ENCODE results near the gene ZNF138. TPM values are rescaled to one million over a fixed set of nuclear protein-coding genes. Genes with fewer than 3 reads are reported as not detected.
"Not testable (repeated sequence)": the region's sequence is repeated elsewhere in the genome, so short reads cannot be mapped to it uniquely, and the experiment has no call there.

The ZNF138 gene
- 5.9 and 16.2 TPM in 2 replicates for total RNA-seq

DNA sequence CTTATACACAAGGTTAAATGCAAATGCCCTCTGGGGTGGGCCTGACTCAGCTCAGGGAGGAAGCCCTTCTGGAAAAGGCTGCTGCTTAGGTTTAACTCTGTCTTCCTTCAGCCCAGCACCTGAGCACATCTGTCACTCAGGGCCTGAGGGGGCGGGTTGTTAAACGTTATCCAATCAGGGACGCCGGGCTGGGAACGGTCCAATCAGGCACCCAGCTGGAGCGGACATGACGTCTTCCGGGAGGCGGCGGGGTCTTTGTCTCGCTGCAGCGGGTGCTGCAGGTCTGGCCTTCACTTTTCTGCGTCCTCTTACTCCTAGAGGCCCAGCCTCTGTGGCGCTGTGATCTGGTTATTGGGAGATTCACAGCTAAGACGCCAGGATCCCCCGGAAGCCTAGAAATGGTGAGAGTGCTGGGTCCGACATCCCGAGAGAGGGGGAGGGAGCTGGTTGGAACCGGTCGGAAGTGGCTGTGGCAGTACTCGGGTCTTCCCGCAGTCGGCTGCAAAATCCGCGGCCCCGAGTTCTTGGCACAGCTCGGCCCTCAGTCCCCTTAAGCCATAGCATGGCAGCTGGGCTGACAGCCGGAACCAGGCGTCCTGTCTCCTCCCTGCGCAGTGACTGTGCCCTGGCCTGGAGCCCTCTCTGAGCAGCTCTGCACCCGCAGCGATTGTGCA, at the start of gene ZNF138:
ZNF138 (plus strand) TSS at position 258 of the 674 bp plus-strand sequence; CDS start at position 399, 141 bp downstream.
- DNase-seq (ENCODE audit: low read depth): peak; percentile 89

GRCh38 chr7:64744680-64745079, 49.5 kb upstream of the ZNF138 start:
- DNase-seq (ENCODE audit: low read depth): no peak

DNA sequence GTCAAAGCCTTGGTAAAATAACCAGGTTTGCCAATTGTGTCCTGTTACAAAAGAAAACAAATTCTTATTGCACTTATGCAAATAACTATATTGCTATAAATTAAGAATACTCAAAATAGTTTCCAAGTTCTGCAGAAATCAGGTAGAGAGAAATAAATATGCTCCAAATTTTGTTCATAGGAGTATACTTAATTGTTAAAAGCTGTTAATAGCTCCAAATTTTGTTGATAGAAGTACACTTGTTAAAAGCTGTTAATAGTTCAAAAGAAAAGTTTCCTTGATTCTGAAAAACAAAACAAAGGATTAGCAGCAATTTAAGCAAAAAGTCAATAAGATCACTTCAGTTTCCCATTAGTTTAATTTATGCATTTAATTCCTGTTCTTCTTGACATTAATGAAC, 46.4 kb upstream of the ZNF138 start:
- DNase-seq (ENCODE audit: low read depth): no peak

- DNase-seq (ENCODE audit: low read depth): no peak
These were observed 41.2 kb upstream of the ZNF138 start for GRCh38 chr7:64753032-64753431.

DNA sequence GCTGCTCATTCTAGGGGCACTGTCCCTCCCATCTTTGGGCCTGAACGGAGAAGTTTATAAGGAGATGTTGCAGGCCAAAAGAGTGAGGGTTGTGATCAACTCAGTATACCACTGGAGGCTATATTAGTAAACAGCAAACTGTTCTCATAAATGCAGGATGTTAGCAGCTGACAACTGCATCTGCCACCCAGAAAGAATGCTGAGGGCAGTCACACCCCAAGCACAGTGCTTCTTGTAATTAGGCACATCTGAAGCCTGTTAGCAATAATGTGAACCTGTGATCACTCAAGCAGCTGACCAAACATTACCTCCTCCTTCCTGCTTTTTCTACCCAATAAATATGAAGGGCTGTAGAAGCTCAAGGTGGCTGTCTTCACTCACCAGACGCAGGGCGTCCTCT, 38.4 kb upstream of the ZNF138 start:
- no peak for DNase-seq (ENCODE audit: low read depth)

DNA sequence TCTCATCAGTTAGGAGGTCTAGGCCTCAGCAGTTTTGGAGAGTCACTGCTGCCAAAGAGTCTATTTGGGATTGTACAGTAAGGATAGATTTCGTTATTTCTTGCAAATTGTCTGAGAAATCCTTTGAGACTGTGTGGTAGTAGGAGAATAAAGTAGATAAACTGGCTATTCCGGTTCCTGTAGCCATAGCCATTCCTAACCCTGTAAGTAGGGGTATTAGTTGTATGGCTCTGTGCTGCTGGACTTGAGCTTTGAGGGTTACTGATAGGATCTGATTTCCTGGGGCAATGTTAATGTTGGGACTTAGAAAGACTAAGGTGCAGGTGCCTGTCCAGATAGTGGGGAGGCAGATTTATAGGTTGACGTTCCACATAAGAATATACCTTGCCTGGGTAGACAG, 36.1 kb upstream of the ZNF138 start:
- DNase-seq (ENCODE audit: low read depth): no peak

GRCh38 chr7:64768824-64769223, 25.4 kb upstream of the ZNF138 start:
- no peak for DNase-seq (ENCODE audit: low read depth)

GRCh38 chr7:64774204-64774842, 19.9 kb upstream of the ZNF138 start:
- no peak for DNase-seq (ENCODE audit: low read depth)

DNA sequence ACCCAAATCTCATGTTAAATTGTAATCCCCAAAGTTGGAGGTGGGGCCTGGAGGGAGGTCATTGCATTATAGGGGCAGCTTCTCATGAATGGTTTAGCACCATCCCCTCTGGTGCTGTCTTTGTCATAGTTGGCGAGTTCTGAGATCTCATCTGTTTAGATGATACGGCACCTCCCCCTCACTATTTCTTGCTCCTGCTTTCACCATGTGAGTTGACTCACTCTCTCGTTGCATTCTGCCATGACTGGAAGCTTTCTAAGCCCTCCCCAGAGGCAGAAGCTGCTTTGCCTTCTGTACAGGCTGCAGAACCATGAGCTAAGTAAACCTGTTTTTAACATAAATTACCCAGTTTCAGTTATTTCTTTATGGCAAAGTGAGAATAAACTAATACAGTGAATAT, 18.9 kb upstream of the ZNF138 start:
- DNase-seq (ENCODE audit: low read depth): no peak

DNA sequence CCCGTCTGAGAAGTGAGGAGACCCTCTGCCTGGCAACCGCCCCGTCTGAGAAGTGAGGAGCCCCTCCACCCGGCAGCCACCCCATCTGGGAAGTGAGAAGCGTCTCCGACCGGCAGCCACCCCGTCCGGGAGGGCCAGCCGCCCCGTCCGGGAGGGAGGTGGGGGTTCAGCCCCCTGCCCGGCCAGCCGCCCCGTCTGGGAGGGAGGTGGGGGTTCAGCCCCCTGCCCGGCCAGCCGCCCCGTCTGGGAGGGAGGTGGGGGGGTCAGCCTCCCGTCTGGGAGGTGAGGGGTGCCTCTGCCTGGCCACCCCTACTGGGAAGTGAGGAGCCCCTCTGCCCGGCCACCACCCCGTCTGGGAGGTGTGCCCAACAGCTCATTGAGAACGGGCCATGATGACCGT, 9.4 kb upstream of the ZNF138 start:
- not testable (repeated sequence) for DNase-seq (ENCODE audit: low read depth)

DNA sequence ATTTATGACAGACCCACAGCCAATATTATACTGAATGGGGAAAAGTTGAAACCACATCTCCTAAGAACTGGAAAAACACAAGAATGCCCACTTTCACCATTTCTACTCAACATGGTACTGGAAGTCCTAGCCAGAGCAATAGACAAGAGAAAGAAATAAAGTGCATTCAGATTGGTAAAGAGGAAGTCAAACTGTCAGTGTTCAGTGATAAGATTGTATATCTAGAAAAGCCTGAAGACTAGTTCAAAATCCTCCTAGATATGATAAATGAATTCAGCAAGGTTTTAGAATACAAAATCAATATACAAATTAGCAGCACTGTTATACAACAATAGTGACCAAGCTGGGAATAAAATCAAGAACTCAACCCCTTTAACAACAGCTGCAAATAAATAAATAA, 6.9 kb upstream of the ZNF138 start:
- no peak for DNase-seq (ENCODE audit: low read depth)

GRCh38 chr7:64789241-64789640, 5.0 kb upstream of the ZNF138 start:
- DNase-seq (ENCODE audit: low read depth): not testable (repeated sequence)

DNA sequence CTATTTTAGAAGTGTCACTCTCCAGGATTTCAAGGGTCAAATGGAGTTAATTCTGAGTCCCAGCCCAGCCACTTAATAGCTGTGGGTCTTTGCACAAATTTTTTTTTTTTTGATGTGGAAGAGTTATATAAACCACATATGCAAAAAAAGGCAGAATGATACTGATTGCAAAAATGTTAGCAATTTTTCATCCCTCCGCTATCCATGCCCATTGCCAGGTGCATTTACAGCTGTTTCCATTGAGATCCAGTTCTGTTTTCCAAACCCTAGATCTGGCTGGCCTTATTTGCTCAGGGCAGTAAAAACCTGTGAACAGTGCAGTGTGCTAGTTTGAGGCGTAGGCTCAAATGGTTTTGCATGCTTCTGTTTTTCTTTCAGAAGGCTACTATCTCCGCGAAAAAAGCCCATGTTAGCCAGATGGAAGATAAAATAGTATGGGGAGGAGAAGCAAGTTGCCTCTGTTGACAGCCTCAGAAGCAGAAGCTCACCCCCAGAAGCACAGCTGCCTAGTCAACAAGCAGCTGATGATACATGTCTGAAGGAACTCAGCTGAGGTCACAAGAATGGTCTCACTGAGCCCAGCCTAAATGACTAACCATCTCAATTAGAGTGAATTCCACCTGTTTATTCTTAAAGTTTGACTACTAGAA, 997 bp upstream of the ZNF138 start:
- DNase-seq (ENCODE audit: low read depth): peak; percentile 7

- DNase-seq (ENCODE audit: low read depth): no peak
These were observed 948 bp downstream of the ZNF138 start for GRCh38 chr7:64795176-64795575.

DNA sequence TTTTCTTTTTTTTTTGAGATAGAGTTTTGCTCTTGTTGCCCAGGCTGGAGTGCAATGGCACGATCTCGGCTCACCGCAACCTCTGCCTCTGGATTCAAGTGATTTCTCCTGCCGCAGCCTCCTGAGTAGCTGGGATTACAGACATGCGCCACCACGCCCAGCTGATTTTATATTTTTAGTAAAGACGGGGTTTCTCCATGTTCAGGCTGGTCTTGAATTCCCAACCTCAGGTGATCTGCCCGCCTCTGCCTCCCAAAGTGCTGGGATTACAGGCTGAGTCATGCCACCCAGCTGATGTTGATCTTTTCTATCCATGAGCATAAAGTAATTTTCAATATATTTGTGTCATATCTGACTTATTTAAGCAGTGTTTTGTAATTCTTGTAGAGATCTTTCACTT, 4.9 kb downstream of the ZNF138 start:
- not testable (repeated sequence) for DNase-seq (ENCODE audit: low read depth)

- DNase-seq (ENCODE audit: low read depth): no peak
These were observed 8.5 kb downstream of the ZNF138 start for GRCh38 chr7:64802699-64803098.

DNA sequence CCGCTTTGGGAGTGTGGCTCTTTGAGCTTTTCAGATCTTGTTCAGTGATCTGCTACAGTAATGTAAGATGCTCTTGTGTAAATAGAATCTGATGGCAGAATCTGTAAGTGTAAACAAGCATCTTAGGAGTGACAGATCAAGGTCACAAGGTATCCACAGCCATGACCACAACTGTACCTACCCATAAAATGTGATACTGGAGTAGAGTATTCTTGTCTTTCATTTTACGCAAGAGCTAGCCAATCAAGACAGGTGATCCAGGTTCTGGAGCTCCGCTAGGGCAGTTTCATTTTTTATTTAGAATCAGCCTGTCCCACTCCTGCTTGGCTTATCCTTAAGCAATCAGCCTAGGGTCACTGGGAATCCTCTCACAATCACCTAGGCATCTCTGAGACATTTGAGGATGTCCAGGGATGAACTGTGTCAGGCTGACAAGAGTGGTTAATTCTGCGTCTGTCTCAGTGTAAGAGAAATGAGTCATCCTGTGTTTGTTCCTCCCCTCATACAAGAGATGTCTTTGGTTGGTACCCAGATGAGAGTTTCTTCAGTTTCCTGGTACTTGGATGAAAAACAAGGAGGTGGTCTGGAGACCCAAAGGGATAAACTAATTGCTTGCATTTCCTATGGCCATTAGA, 13.6 kb downstream of the ZNF138 start:
- DNase-seq (ENCODE audit: low read depth): no peak

DNA sequence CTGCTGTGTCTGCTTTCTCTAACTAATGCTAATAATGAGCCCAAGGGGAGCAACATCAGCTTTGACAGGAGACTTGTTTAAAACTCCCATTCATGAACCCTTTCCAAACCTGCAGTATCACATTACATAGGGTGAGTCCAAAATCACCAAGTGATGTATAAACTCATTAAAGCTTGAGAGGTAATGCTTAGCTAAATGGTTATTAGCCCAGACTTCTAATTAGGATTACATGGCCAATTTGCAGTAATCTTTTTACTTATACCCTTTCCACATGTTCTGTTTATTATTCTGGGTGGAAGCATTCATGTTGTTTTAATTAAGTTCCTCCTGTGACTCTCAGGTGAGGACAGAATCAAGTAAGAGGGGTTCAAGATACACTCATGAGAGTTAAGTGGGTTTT, 17.5 kb downstream of the ZNF138 start:
- no peak for DNase-seq (ENCODE audit: low read depth)

DNA sequence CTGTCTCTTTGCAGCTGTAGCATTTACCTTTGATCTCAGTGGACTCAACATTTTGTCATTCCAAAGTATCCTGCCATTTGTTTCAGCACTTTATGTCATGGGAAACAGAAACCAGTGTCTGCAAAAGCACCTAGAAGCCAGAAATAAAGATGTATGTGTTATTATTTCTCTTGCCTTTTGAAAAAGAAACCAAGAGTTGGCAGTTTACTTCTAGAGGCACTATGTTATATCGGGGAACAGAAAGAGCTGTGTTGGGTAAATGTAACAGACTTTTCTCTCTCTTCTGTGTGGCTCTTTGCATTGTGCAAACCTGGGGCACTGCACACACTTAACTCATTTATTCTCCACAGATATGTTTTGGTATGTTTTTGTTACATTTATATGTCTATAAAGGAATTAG, 36.7 kb downstream of the ZNF138 start:
- no peak for DNase-seq (ENCODE audit: low read depth)

- DNase-seq (ENCODE audit: low read depth): no peak
These were observed 37.9 kb downstream of the ZNF138 start for GRCh38 chr7:64832136-64832535.

- no peak for DNase-seq (ENCODE audit: low read depth)
These were observed 40.8 kb downstream of the ZNF138 start for GRCh38 chr7:64834989-64835388.

- DNase-seq (ENCODE audit: low read depth): not testable (repeated sequence)
These were observed 41.6 kb downstream of the ZNF138 start for GRCh38 chr7:64835856-64836255.

- DNase-seq (ENCODE audit: low read depth): not testable (repeated sequence)
These were observed 43.8 kb downstream of the ZNF138 start for GRCh38 chr7:64838051-64838450.

Data from renal cortical epithelial cell (primary cell).